ENCODE measurements around the gene SHISA6. TPM values are rescaled to one million over a fixed set of nuclear protein-coding genes. Genes with fewer than 3 reads are reported as not detected.

SHISA6 gene
- total RNA-seq, 4 donors from 2014 or later, result 0.13 to 8.8 (median 0.32) TPM

GRCh38 chr17:11485336-11486100 lies 244.5 kb downstream of the SHISA6 start:
- TF ChIP-seq CTCF (IDR thresholded peaks at IDR 0.05), result no peak
- no peak for ATAC-seq (ENCODE audit: low FRiP score)
- DNase-seq (ENCODE audit: low spot score), result no peak

- DNase-seq (ENCODE audit: low spot score) (no peak), ATAC-seq (ENCODE audit: low FRiP score) (no peak)
- TF ChIP-seq CTCF (IDR thresholded peaks at IDR 0.05), result no peak
Observed at GRCh38 chr17:11486101-11486867, 245.3 kb downstream of the SHISA6 start.

DNA sequence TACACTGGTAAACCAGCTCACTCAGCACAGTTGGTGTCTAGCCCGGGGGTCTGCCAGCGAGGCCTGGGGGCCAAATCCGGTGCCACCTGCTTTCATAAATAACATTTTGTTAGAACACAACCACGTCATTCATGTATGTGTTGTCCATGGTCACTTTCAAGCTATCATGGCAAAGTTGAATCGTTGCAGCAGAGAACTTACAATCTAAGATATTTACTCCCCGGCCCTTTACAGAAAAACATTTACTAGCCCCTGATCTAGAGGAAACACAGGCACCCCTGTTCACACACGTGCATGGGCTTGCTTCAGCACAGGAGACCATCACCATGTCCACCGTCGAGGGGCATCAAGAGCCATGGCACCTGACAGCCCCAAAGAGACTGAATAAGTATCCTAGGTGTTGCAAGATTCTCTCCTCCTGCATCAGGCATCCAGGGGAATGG lies 245.9 kb downstream of the SHISA6 start:
- ATAC-seq (ENCODE audit: low FRiP score) (no peak), DNase-seq (ENCODE audit: low spot score) (no peak)
- TF ChIP-seq CTCF (IDR thresholded peaks at IDR 0.05), result no peak

- TF ChIP-seq CTCF (IDR thresholded peaks at IDR 0.05), result no peak
- DNase-seq (ENCODE audit: low spot score) (no peak), ATAC-seq (ENCODE audit: low FRiP score) (no peak)
Observed at GRCh38 chr17:11487469-11487868, 246.5 kb downstream of the SHISA6 start.

GRCh38 chr17:11488407-11488806 lies 247.4 kb downstream of the SHISA6 start:
- ATAC-seq (ENCODE audit: low FRiP score), result no peak
- no peak for DNase-seq (ENCODE audit: low spot score)
- no peak for TF ChIP-seq CTCF (IDR thresholded peaks at IDR 0.05)

DNA sequence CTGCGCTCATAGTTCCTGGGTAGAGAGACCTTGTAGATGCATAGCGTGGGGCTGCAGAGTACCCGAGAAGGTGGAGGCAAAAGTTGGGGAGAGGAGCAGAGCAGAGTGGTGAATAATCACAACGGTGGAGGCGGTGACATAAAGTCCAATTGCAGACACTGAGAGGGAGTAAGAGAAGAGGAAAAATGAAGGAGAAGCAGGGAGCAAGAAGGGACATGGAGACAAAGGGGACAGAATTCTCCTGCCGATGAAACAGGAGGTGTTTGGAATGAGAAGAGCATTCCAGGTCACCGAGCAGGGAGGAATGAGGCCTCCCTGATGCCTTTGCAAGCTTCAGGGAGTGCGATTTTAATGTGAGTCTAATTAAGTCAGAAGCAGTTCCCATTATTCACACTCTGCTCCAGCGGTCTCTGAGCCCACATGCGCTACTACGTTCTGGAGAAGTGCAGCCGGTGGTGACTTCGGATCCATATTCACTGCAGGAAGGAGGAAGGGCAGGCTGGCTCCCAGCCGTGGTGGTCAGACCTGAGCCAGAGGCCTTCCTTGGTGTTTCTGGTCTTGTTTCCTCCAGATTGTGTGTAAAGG lies 249.2 kb downstream of the SHISA6 start:
- no peak for TF ChIP-seq CTCF (IDR thresholded peaks at IDR 0.05)
- no peak for DNase-seq (ENCODE audit: low spot score)
- ATAC-seq (ENCODE audit: low FRiP score), result no peak
